NCI-H2227 (cell line): ENCODE data around the gene IL19.
"Not testable (repeated sequence)": the region's sequence is repeated elsewhere in the genome, so short reads cannot be mapped to it uniquely, and the experiment has no call there.

Experiments
- DNase-seq: peaks from one replicate; lab custom pipeline; 2025; ENCODE audit not compliant: unreplicated experiment; lab: John Stamatoyannopoulos, UW

Gene IL19

GRCh38 chr1:206739411-206740076, 31.0 kb upstream of the IL19 start:
- no peak for DNase-seq

GRCh38 chr1:206741142-206741701, 29.4 kb upstream of the IL19 start:
- DNase-seq, result no peak

DNA sequence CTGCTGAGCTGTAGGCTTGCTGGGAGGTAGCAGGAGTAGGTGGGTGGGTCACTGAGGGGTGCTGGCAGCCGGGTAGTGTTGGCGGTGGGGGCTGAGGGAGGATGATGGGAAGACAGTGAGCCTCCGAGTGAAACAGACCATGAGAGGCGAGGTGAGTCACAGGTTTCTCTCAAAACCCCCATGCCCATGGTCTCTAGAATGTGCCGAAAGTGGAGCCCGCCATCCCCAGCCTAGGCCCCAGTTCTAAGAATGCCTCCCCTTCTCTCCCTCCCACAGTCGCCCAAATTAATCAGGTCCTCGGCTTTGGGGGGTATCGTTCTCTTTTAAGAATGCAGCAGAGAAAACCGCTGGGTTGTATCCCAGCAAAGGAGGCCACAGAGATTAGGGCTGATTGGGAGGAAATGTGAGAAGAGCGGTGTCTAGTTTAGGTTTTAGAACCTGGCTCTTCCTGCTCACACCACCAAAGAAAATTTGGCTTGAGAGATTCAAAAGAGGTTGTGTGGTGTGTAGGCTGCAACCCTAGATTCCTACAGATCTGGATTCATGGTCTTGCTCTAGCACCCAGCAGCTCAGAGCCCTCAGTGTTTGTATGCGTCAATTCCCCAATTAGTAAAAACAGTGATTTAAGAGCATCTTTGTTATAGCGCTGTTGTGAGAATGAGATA, 27.7 kb upstream of the IL19 start:
- DNase-seq, result no peak

GRCh38 chr1:206744683-206745082, 25.9 kb upstream of the IL19 start:
- no peak for DNase-seq

DNA sequence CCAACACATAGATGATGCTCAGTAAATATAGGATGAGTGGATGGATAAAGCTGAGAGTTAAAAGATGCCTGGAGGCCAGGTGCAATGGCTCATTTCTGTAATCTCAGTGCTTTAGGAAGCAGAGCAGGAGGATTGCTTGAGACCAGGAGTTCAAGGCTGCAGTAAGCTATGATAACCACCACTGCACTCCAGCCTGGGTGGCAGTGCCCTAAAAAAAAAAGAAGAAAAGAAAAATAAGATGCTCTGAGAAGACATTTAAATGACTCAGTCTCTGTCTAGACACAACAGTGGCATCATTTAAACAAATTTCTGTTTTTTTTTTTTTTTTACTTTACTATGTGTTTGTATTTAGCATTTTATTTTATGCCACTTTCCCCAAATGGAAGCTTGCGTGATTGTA, 25.3 kb upstream of the IL19 start:
- DNase-seq, result no peak

DNA sequence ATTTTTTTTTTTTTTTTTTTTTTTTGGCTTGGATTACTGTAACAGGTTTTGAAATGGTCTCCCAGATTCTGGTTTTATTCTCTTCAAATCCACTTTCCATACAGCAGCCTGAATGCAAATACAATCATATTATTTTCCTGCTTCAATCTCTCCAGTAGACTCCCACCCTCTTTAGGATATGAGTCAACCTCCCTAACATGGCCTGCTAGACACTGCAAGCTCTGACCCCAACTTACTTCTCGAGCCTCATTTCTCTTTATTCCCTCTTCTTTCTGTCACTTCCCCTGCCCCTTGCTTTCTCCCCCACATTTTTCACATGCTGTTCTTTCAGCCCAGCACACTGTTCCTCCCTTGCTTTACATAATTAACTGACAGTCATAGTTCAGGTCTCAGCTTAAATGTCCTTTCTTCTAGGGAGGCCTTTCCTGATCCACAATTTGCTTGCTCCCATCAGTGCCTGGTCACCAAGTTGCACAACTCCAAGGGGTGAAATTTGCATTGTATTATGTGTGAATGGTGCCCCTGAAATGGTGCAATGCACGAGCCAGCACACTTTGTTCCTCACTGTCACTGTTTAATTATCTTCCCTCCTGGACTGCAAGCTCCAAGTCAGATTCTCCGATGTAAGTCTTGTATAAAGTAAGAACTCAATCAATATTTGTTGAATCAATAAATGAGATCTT, 22.1 kb upstream of the IL19 start:
- DNase-seq, result no peak

- DNase-seq, result no peak
Observed at GRCh38 chr1:206751891-206752290, 18.7 kb upstream of the IL19 start.

DNA sequence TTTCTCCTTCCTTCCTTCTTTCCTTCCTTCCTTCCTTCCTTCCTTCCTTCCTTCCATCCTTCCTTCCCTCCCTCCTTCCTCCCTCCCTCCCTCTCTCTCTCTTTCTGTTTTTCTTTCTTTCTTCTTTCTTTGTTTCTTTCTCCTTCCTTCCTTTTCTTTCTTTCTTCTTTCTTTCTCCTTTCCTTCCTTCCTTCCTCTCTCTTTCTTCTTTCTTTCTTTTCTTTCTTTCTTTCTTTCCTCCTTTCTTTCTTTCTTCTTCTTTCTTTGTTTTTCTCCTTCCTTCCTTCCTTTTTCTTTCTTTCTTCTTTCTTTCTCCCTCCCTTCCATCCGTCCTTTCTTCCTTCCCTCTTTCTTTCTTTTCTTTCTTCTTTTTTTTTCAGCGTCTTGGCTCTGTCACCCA, 18.1 kb upstream of the IL19 start:
- no peak for DNase-seq

DNA sequence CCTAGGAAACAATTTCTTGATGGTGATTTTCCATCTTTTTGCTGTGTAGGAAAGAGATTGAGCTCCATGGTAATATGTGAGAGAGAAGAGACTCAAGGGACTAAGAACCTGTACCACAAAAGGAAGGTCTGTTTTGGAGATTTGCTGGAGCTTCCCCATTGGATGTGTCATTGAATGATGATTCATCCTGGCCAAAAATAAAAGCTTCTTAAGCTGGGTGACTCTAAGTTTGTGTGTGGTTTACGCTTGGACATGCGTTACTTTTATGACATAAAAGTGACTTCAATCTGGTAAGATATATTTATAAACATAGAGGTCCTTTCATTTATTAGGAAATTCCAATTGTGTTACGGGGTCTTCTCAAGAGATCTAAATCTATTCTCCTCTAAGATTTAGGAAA, 17.4 kb upstream of the IL19 start:
- no peak for DNase-seq

DNA sequence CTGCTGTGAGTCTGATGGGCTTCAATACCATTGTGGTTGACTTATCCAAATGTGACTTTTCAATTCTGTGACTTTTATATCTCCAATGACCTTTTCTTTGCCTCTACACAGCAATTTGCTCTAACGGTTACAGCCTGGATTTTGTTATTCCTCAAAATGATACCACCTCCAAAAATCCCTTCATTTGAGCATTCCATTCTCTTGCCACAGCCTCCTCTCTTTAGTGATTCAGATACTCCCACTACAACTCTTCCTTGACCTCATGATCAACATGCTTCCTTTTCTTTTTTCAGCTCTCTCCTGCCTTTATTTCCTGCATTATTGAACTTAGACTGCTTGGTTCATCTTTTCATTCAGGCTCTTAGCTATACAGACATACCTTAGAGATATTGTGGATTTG, 16.6 kb upstream of the IL19 start:
- DNase-seq, result no peak

DNA sequence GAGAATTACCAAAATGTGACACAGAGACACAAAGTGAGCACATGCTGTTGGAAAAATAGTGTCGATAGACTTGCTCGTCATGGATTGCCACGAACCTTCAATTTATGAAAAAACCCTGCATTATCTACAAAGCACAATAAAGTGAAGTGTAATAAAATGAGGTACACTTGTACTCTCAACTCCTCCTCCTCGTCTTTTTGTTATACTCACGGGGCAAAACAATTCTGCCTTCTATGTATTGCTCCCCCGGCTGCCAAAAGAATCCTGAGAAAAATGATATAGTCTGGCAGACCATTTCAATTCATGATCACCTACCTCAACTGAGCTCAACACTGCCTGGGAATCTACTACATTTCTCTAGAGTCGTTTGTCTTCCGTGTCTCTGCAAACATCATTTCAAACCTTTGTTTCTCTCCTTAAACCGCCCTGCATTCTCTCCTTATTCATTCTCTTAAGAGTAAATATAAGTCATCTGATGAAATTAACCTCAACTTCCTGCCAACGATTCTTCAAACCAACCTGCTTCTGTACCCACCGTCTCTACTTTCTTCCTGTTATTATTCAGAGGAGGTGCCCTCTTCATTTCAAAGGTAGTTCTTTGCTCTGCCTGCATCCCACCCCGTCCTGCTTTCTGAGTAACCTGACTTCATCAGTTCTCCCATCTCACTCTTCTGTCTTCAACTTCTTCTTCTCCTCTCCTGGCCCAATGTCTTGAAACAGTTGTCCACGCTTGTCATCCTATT, 12.9 kb upstream of the IL19 start:
- no peak for DNase-seq

DNA sequence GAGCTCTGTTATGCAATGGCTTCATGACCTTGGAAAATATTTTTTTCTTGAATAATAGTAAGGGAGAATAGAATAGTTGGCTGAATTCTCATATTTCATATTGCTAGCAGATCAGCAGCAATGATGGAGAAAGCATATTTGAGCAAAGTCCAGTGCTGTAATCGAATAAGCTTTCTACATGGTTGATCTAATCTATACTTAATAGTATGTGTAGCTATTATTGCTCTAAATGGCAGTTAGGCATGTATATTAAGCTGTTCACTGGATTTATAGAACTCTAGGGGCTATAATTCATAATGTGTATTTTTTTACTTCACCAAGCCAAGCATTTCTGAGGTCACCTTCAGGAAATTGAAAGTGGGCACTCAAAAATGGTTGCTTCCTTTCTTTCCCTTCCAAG, 10.0 kb upstream of the IL19 start:
- no peak for DNase-seq

DNA sequence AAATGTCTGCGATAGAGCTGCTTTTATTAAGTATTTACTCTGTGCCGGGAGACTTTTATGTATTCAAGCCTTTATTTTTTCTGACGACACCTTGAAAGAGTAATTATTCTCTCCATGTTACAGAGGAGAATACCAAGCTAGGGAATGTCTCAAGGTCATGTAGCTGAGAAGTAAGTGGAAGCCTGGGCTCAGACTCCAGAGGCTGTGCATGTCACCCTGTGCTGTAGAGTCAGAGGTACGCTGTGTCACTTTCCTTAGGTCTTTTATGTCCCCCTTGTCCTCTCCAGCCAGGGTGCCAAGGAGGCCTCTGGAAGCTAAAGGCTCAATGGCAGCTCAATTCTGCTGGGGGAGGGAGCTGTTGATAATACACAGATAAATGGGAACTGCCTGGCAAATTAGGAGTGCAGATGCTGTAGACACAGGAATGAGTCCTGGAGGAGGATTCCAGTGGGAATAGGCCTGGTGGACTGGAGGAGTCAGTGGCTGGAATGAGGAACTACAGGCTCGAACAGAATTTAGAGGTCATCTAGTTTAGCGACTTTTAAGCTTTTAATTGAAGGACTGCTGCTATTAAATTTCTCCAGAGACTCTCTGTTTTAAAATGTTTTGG, 9.3 kb upstream of the IL19 start:
- DNase-seq, result no peak

GRCh38 chr1:206762741-206763364, 7.7 kb upstream of the IL19 start:
- not testable (repeated sequence) for DNase-seq

GRCh38 chr1:206765771-206766170, 4.8 kb upstream of the IL19 start:
- DNase-seq, result not testable (repeated sequence)

GRCh38 chr1:206766251-206766856, 4.2 kb upstream of the IL19 start:
- no peak for DNase-seq

DNA sequence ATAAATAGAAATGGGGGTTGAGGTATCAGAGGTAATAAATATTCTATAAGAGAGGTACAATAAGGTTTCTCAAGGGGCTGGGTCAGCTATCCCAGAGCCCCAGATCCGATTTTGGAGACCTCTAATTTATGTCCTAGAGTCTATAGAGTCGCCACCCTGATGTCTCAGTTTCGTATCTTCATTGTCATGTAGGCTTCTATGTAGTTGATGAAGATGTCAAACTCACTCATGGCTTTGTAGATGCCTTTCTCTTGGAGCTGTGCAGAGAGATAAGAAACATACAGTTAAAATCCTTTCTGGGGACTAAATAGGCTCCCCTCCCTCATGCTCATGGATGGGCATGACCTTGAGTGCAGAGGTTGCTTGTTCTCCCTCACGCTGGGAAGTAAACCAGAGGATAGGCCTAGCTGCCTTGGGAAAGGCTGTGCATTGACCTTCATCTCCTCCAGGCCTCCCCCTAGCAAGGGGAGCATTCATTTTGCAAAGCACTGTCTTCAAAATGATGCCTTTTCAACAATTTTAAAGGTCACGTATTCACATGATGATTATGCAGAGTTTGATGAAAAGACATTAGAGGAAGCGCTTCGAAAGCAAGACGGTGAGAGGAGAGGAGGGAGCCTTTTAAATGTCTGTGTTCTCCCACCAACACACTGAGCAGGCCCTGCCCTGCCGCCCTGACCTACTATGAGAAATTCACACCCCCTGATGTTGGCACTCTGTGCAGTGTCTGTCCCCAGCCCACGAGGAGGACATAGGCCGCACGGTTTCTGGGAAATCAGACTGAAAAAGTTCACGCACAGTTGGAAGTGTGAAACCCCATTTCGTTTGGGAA, 1.9 kb upstream of the IL19 start:
- DNase-seq, result no peak

DNA sequence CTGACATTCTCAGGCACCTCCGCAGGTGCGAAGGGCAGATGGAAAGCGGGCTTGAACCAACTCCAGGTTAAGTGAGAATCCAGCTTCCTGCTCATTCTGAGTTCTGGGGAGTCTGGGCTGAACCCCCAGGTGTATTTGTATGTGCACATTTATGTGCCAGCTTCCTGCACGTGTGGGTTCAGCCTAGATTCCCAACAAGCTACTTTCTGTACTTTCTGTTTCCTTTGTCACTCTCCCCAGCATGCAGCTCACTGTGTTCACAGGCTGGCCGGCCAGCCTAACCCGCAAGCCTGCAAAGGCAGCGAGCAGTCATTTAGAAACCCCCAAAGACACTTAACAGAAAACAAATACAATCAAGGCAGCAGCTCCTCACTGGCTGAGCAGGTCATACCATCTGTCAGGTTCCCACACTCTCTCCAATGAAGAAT, 1.3 kb upstream of the IL19 start:
- no peak for DNase-seq

- no peak for DNase-seq
Observed at GRCh38 chr1:206771338-206771692, 742 bp downstream of the IL19 start.
